SK-N-SH treated with all-trans-retinoic acid at 6 μM for 48 hours (cell line): ENCODE measurements around the gene CADM1.

Experiments used
- ARNTL ChIP-seq: fragments of 450-650 bp; formaldehyde crosslinking; IDR thresholded peaks from 2 replicates; pipeline ENCODE4 v1.5.0; 2020; ENCODE audit warnings: low read depth, mild to moderate bottlenecking, moderate library complexity, borderline replicate concordance
- OSR1 ChIP-seq: fragments of 250-450 bp; sonication (Bioruptor Pico); IDR thresholded peaks from 2 replicates; pipeline ENCODE4 v1.8.0; 2022; ENCODE audit warnings: moderate library complexity, mild to moderate bottlenecking, inconsistent platforms
- RARB ChIP-seq: fragments of 250-450 bp; sonication (Bioruptor Pico); IDR thresholded peaks from 2 replicates; pipeline ENCODE4 v1.8.0; 2021; ENCODE audit warnings: mild to moderate bottlenecking, moderate library complexity
- SNAI2 ChIP-seq: fragments of 250-450 bp; sonication (Bioruptor Pico); IDR thresholded peaks from 2 replicates; pipeline ENCODE4 v1.5.0; 2020; ENCODE audit warnings: mild to moderate bottlenecking, moderate library complexity
- TF ChIP-seq, protein P1 (sequence below): fragments of 250-450 bp; sonication (Bioruptor Pico); IDR thresholded peaks from 2 replicates; pipeline ENCODE4 v1.5.0; 2020; ENCODE audit warnings: mild to moderate bottlenecking, moderate library complexity
- TF ChIP-seq, protein P2 (sequence below): fragments of 250-450 bp; sonication (Bioruptor Pico); IDR thresholded peaks from 2 replicates; pipeline ENCODE4 v1.8.0; 2021; ENCODE audit warnings: low read depth, mild to moderate bottlenecking, moderate library complexity, borderline replicate concordance

DNA sequence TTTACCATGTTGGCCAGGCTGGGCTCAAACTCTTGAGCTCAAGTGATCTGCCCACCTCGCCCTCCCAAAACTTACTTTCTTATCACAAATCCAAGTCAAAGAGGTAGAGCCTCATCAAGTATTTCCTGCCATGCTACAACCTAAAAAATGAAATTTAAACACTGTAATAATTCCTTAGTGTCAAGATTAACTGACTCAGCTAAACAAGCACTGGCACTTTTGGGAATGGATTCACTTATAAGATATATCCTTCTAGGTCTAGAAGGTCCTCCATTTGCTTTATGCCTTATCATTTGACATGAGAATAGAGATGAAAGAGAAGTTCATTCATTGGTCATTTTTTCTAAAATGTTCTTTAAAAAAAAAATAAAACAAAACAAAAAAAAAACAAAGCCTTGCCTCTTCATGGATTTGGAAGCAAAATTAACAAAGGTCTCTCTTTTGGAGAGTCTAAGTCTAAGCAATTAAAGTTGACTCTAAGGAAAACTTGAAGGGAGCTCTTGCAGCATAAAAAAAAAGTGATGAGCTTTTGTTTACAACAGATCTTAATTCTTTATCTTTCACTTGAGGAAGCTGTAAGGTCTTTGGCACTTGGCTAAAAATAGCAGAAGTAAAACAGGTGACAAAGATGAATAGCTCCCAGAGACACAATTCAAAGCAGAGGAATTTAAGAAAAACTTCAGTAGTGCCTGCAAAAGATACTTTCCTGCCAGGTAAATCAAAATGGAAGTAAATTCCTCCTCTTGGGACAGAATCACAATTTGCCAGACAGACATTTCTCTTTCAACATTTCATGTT lies 50.3 kb downstream of the CADM1 start:
- no peak for TF ChIP-seq RARB
- no peak for TF ChIP-seq OSR1 (CRISPR knock-in tag)
- TF ChIP-seq, protein P1, sequence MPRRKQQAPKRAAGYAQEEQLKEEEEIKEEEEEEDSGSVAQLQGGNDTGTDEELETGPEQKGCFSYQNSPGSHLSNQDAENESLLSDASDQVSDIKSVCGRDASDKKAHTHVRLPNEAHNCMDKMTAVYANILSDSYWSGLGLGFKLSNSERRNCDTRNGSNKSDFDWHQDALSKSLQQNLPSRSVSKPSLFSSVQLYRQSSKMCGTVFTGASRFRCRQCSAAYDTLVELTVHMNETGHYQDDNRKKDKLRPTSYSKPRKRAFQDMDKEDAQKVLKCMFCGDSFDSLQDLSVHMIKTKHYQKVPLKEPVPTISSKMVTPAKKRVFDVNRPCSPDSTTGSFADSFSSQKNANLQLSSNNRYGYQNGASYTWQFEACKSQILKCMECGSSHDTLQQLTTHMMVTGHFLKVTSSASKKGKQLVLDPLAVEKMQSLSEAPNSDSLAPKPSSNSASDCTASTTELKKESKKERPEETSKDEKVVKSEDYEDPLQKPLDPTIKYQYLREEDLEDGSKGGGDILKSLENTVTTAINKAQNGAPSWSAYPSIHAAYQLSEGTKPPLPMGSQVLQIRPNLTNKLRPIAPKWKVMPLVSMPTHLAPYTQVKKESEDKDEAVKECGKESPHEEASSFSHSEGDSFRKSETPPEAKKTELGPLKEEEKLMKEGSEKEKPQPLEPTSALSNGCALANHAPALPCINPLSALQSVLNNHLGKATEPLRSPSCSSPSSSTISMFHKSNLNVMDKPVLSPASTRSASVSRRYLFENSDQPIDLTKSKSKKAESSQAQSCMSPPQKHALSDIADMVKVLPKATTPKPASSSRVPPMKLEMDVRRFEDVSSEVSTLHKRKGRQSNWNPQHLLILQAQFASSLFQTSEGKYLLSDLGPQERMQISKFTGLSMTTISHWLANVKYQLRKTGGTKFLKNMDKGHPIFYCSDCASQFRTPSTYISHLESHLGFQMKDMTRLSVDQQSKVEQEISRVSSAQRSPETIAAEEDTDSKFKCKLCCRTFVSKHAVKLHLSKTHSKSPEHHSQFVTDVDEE: no peak
- TF ChIP-seq, protein P2, sequence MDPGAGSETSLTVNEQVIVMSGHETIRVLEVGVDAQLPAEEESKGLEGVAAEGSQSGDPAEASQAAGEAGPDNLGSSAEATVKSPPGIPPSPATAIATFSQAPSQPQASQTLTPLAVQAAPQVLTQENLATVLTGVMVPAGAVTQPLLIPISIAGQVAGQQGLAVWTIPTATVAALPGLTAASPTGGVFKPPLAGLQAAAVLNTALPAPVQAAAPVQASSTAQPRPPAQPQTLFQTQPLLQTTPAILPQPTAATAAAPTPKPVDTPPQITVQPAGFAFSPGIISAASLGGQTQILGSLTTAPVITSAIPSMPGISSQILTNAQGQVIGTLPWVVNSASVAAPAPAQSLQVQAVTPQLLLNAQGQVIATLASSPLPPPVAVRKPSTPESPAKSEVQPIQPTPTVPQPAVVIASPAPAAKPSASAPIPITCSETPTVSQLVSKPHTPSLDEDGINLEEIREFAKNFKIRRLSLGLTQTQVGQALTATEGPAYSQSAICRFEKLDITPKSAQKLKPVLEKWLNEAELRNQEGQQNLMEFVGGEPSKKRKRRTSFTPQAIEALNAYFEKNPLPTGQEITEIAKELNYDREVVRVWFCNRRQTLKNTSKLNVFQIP (CRISPR knock-in tag): no peak
- TF ChIP-seq SNAI2 (CRISPR knock-in tag): no peak
- no peak for TF ChIP-seq ARNTL (CRISPR knock-in tag)
